SU-DHL-6 (cell line): ENCODE results near the gene INPP1.

Experiments used
- H2AFZ ChIP-seq: fragments of 200-600 bp; sonication (generic); 2 replicates; pipeline ENCODE4 v1.6.1; 2014; ENCODE audit warnings: low read depth, mild to moderate bottlenecking, moderate library complexity, mixed read lengths, antibody characterized with exemption, low read length; ENCODE audit not compliant: severe bottlenecking
- H3F3A ChIP-seq: fragments of 200-600 bp; shearing (Covaris generic); 2 replicates; pipeline ENCODE4 v1.6.0; 2016; ENCODE audit warnings: antibody characterized with exemption, mild to moderate bottlenecking; ENCODE audit not compliant: insufficient read depth
- H3K27ac ChIP-seq: fragments of 200-600 bp; sonication (generic); 2 replicates; pipeline ENCODE4 v1.5.1; 2016; ENCODE audit warnings: low read depth, mild to moderate bottlenecking, low read length, moderate library complexity, mixed read lengths
- H3K27me3 ChIP-seq: fragments of 200-600 bp; sonication (generic), shearing (Covaris generic); 2 replicates; pipeline ENCODE4 v1.6.0; 2014; ENCODE audit warnings: mild to moderate bottlenecking, low read length
- H3K36me3 ChIP-seq: fragments of 200-600 bp; sonication (generic); 2 replicates; pipeline ENCODE4 v1.6.1; 2014; ENCODE audit warnings: mild to moderate bottlenecking, low read length, mixed read lengths
- H3K4me2 ChIP-seq: fragments of 300-600, 200-600 bp; shearing (Covaris generic), sonication (generic); 2 replicates; pipeline ENCODE4 v1.6.0; 2014; ENCODE audit warnings: low read length, low read depth, mild to moderate bottlenecking; ENCODE audit not compliant: poor library complexity, severe bottlenecking
- H3K4me3 ChIP-seq: fragments of 200-600 bp; sonication (generic); 2 replicates; pipeline ENCODE4 v1.5.1; 2014; ENCODE audit warnings: antibody characterized with exemption, low read length, mild to moderate bottlenecking, mixed read lengths; ENCODE audit not compliant: insufficient read depth, poor library complexity, severe bottlenecking
- H3K79me2 ChIP-seq: fragments of 200-600 bp; sonication (generic); 2 replicates; pipeline ENCODE4 v1.6.1; 2014; ENCODE audit warnings: mild to moderate bottlenecking, low read length, moderate library complexity; ENCODE audit not compliant: insufficient read depth
- H3K9ac ChIP-seq: fragments of 200-600 bp; sonication (generic); 2 replicates; pipeline ENCODE4 v1.7.0; 2014; ENCODE audit warnings: mild to moderate bottlenecking, low read length
- H3K9me2 ChIP-seq: fragments of 200-600 bp; sonication (generic); replicated peaks from 2 replicates; pipeline ENCODE4 v1.6.1; 2014; ENCODE audit warnings: low read length; ENCODE audit not compliant: insufficient read depth
- H3K9me3 ChIP-seq: fragments of 200-600 bp; sonication (generic); 2 replicates; pipeline ENCODE4 v1.6.1; 2014; ENCODE audit warnings: low read length, mixed read lengths; ENCODE audit not compliant: insufficient read depth
- H4K20me1 ChIP-seq: fragments of 200-600 bp; sonication (generic); 2 replicates; pipeline ENCODE4 v1.6.1; 2014; ENCODE audit warnings: low read depth, mild to moderate bottlenecking, antibody characterized with exemption, low read length, moderate library complexity, mixed read lengths
- EZH2phosphoT487 ChIP-seq: fragments of 200-600 bp; sonication (generic), shearing (Covaris generic); conservative IDR thresholded peaks from 2 replicates; pipeline ENCODE4 v1.6.1; 2018; ENCODE audit warnings: mild to moderate bottlenecking, antibody characterized with exemption, low read length, moderate library complexity, mixed read lengths
- TF ChIP-seq, protein P1 (sequence below): fragments of 200-600 bp; sonication (generic); IDR thresholded peaks from one replicate; pipeline ENCODE4 v1.5.1; 2017; ENCODE audit warnings: antibody characterized with exemption, mild to moderate bottlenecking, low read length, moderate library complexity; ENCODE audit not compliant: insufficient read depth, poor library complexity, severe bottlenecking

INPP1 gene

DNA sequence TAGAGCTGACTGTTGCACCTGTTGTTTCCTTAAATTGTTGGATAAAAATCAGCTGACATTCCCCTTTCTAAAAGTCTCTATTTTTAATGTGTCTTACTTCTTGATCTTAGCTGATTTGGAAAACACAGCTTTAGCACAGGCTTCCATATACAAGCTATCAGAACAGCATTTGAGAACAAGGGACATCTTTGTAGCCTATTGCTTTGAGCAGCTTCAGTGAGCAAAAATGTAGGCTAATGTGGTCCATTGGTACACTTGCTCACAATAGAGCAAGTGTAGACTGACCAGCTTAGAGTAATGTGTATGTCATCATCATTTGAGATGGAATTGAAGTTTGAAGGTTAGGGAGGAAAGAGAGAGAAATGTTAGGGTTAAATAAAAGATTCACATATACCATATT lies 7.0 kb downstream of the INPP1 start:
- Histone ChIP-seq H3K9me3 (no peaks in the 10 kb centered on the region), H3K9ac (no peak overlapping the region), H3K36me3 (no peaks in the 10 kb centered on the region), H2AFZ (no peak overlapping the region), H3K9me2 (no peaks in the 10 kb centered on the region), H3K4me2 (no peak overlapping the region), H4K20me1 (no peaks in the 10 kb centered on the region), H3K27ac (no peak overlapping the region), H3K27me3 (no peaks in the 10 kb centered on the region), H3F3A (no peaks in the 10 kb centered on the region), H3K4me3 (no peak overlapping the region), H3K79me2 (no peaks in the 10 kb centered on the region)
- TF ChIP-seq, protein P1, sequence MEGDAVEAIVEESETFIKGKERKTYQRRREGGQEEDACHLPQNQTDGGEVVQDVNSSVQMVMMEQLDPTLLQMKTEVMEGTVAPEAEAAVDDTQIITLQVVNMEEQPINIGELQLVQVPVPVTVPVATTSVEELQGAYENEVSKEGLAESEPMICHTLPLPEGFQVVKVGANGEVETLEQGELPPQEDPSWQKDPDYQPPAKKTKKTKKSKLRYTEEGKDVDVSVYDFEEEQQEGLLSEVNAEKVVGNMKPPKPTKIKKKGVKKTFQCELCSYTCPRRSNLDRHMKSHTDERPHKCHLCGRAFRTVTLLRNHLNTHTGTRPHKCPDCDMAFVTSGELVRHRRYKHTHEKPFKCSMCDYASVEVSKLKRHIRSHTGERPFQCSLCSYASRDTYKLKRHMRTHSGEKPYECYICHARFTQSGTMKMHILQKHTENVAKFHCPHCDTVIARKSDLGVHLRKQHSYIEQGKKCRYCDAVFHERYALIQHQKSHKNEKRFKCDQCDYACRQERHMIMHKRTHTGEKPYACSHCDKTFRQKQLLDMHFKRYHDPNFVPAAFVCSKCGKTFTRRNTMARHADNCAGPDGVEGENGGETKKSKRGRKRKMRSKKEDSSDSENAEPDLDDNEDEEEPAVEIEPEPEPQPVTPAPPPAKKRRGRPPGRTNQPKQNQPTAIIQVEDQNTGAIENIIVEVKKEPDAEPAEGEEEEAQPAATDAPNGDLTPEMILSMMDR, result no peak
- TF ChIP-seq EZH2phosphoT487, result no peak

DNA sequence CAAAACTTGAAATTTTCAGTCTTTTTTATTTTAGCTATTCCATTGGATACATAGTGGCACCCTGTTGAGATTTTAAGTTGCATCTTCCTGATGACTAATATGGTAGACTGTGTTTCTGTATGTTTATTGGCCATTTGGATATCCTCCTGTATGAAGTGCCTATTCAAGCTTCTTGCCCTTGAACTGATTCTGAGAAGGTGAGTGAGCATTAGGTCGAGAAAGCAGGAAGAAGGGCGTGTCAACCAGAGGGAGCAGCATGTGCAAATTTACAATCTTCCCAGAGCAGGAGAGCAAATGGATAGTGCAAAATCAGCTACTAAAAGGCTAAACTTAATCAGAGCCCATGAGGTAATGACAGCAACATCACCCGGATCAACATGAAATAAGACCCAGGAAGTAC lies 8.6 kb downstream of the INPP1 start:
- no peak overlapping the region for H3K4me3 ChIP-seq
- no peaks in the 10 kb centered on the region for H3K9me2 ChIP-seq
- no peak overlapping the region for H2AFZ ChIP-seq
- no peaks in the 10 kb centered on the region for H3K27me3 ChIP-seq
- no peak overlapping the region for H3K27ac ChIP-seq
- H3K9ac ChIP-seq, result no peak overlapping the region
- no peaks in the 10 kb centered on the region for H3F3A ChIP-seq
- H4K20me1 ChIP-seq, result no peaks in the 10 kb centered on the region
- H3K4me2 ChIP-seq, result no peak overlapping the region
- no peaks in the 10 kb centered on the region for H3K79me2 ChIP-seq
- no peak for TF ChIP-seq EZH2phosphoT487
- TF ChIP-seq, protein P1, result no peak
- H3K36me3 ChIP-seq, result no peaks in the 10 kb centered on the region
- H3K9me3 ChIP-seq, result no peaks in the 10 kb centered on the region

DNA sequence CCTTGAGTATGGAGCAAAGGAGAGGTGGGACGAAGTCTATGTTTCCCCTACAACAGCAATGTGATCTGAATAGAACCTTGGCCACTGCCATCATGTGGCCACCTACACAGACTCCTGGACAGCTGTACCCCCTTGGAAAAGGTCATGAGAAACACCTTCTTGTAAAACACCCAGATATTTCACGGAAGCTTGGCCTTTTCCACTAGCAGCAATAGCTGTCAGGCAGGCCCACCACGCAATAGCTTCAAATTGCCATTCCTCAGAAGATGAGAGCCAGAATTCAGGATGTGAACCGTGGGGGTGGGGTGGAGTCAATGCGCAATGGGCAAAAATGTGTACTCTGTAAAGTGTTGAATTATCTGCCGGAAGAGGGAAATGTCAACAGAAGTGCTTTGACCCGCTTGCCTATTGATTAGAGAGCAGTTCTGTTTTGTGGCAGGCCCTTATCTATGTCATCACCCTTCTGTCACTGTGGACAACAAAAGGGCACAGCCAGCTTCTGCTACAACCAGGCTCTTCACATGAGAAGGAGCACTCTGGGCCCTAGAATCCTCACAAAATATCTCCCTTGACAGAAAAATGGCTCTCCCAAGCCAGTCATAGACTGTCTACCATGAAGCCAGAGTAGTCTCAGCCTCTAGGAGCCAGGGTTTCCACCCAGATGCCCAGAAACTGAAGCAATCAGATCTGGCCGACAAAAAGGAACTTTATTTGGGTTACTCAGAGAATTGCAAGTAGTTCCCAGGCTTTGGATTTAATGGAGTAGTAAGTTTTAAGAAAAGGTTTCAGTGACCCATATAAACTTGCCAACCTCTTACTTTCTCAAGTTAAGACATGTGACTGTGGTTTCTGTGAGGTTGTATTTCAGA lies 9.5 kb downstream of the INPP1 start:
- H3K4me3 ChIP-seq, result no peak overlapping the region
- no peak overlapping the region for H3K27ac ChIP-seq
- TF ChIP-seq, protein P1, result no peak
- no peak for TF ChIP-seq EZH2phosphoT487
- H2AFZ ChIP-seq, result no peak overlapping the region
- no peaks in the 10 kb centered on the region for H3K9me3 ChIP-seq
- no peaks in the 10 kb centered on the region for H3F3A ChIP-seq
- H3K9ac ChIP-seq, result no peak overlapping the region
- no peaks in the 10 kb centered on the region for H3K9me2 ChIP-seq
- H3K27me3 ChIP-seq, result no peaks in the 10 kb centered on the region
- H3K36me3 ChIP-seq, result no peaks in the 10 kb centered on the region
- H4K20me1 ChIP-seq, result no peaks in the 10 kb centered on the region
- H3K4me2 ChIP-seq, result no peak overlapping the region
- H3K79me2 ChIP-seq, result no peaks in the 10 kb centered on the region
